Pulmonary artery endothelial cell (primary cell): ENCODE results near the gene NECTIN2. TPM values are rescaled to one million over a fixed set of nuclear protein-coding genes. Genes with fewer than 3 reads are reported as not detected.
A peak's percentile ranks its signal among the peaks of the same experiment; 100 is the strongest.
"Not testable (repeated sequence)": the region's sequence is repeated elsewhere in the genome, so short reads cannot be mapped to it uniquely, and the experiment has no call there.

Source experiments
- DNase-seq: peaks from one replicate; pipeline ENCODE4 v3.0.0-alpha.2; 2011; ENCODE audit warnings: low read depth, low spot score
- total RNA-seq: library from RNA; depleted of rRNA; stranded (reverse); fragments of >200 nt; gene quantifications from 2 replicates; pipeline ENCODE4 v1.2.3, GENCODE V29; 2014

NECTIN2 gene
- total RNA-seq, 1 donor from 2014 or later = 101 TPM

- DNase-seq = not testable (repeated sequence)
Measured at GRCh38 chr19:44882619-44883397, 36.7 kb downstream of the NECTIN2 start.

- DNase-seq = no peak
Measured at GRCh38 chr19:44883922-44884321, 37.8 kb downstream of the NECTIN2 start.

GRCh38 chr19:44884566-44884965, 38.5 kb downstream of the NECTIN2 start:
- DNase-seq = no peak

- no peak for DNase-seq
Measured at GRCh38 chr19:44886141-44886540, 40.0 kb downstream of the NECTIN2 start.

- no peak for DNase-seq
Measured at GRCh38 chr19:44887648-44888047, 41.6 kb downstream of the NECTIN2 start.

GRCh38 chr19:44888335-44888734, 42.2 kb downstream of the NECTIN2 start:
- DNase-seq = not testable (repeated sequence)

- no peak for DNase-seq
Measured at GRCh38 chr19:44889830-44890365, 43.8 kb downstream of the NECTIN2 start.

- peak; percentile 99 for DNase-seq
Measured at GRCh38 chr19:44890366-44891015, 44.4 kb downstream of the NECTIN2 start.

- DNase-seq = no peak
Measured at GRCh38 chr19:44891016-44891882, 45.2 kb downstream of the NECTIN2 start, which contains the start of gene TOMM40. TSS of gene TOMM40 (plus strand) at chr19:44891254. CDS start at chr19:44891416, 162 bp downstream.

- DNase-seq = no peak
Measured at GRCh38 chr19:44892932-44893331, 46.8 kb downstream of the NECTIN2 start.

GRCh38 chr19:44893332-44894051, 47.4 kb downstream of the NECTIN2 start:
- DNase-seq = no peak

GRCh38 chr19:44894052-44894400, 47.9 kb downstream of the NECTIN2 start:
- no peak for DNase-seq

- no peak for DNase-seq
Measured at GRCh38 chr19:44894946-44895345, 48.8 kb downstream of the NECTIN2 start.

- no peak for DNase-seq
Measured at GRCh38 chr19:44897835-44898234, 51.7 kb downstream of the NECTIN2 start.

GRCh38 chr19:44900328-44901244, 54.5 kb downstream of the NECTIN2 start:
- no peak for DNase-seq

- no peak for DNase-seq
Measured at GRCh38 chr19:44903216-44903601, 57.1 kb downstream of the NECTIN2 start.

GRCh38 chr19:44903602-44904425, 57.7 kb downstream of the NECTIN2 start:
- DNase-seq = no peak

- no peak for DNase-seq
Measured at GRCh38 chr19:44904426-44904994, 58.4 kb downstream of the NECTIN2 start.
